ENCODE data around the gene SGMS1. TPM values are rescaled to one million over a fixed set of nuclear protein-coding genes. Genes with fewer than 3 reads are reported as not detected.

The SGMS1 gene
- total RNA-seq, 1 experiment from 2014 or later: 20.4 TPM

DNA sequence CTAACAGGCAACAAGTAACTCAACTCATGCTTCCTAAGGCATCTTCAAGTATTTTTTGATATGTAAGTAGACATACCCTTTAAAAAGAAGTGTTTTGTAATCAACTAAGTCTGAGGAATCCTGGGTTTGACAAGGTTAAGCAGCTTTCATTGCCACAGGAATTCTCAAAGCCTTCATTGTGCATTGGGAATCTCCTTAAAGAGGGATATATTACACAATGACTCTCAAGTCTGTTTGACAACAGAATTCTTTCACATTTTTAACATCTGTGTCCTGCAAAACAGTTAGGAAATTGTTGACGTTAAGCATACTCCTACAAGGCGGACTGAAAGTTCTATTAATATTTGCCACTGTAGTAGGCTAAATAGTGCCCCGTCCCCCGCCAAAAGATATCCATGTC, 71.4 kb downstream of the SGMS1 start:
- no CpG with 5 or more reads among the region's 4 CpGs for WGBS (ENCODE audit: extremely low coverage, insufficient read length, low lambda C conversion rate)
- H3K27me3 Mint-ChIP-seq (ENCODE audit: low read depth): no peaks in the 10 kb centered on the region
- H3K23me2 ChIP-seq (ENCODE audit: insufficient read length, low read depth, low read length, poor library complexity, severe bottlenecking): no peaks in the 10 kb centered on the region
- H3K23ac ChIP-seq (ENCODE audit: insufficient read length, low read depth, low read length): no peak overlapping the region
- no peak overlapping the region for H3K27ac ChIP-seq (ENCODE audit: insufficient read length, low read depth, low read length)
- H4K5ac ChIP-seq (ENCODE audit: insufficient read length, low read depth, low read length): no peak overlapping the region
- H2AK5ac ChIP-seq (ENCODE audit: insufficient read length, low read length): no peak overlapping the region
- peaks cover 30 to 51% of the 10 kb centered on the region in 2 experiments for H3K4me1 Mint-ChIP-seq
- no peak for DNase-seq
- no peak overlapping the region for H3K56ac ChIP-seq (ENCODE audit: insufficient read length, low read depth, low read length)
- H3K79me2 ChIP-seq (ENCODE audit: insufficient read depth, low read length): 0 out of 2 replicates have a peak, but pooled peaks cover 2% of the 10 kb centered on the region
- TF ChIP-seq, protein P1, sequence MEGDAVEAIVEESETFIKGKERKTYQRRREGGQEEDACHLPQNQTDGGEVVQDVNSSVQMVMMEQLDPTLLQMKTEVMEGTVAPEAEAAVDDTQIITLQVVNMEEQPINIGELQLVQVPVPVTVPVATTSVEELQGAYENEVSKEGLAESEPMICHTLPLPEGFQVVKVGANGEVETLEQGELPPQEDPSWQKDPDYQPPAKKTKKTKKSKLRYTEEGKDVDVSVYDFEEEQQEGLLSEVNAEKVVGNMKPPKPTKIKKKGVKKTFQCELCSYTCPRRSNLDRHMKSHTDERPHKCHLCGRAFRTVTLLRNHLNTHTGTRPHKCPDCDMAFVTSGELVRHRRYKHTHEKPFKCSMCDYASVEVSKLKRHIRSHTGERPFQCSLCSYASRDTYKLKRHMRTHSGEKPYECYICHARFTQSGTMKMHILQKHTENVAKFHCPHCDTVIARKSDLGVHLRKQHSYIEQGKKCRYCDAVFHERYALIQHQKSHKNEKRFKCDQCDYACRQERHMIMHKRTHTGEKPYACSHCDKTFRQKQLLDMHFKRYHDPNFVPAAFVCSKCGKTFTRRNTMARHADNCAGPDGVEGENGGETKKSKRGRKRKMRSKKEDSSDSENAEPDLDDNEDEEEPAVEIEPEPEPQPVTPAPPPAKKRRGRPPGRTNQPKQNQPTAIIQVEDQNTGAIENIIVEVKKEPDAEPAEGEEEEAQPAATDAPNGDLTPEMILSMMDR (conservative IDR thresholded peaks at IDR 0.05): no peak
- H3K18ac ChIP-seq (ENCODE audit: insufficient read length, low read depth, low read length): no peak overlapping the region
- H3T11ph ChIP-seq (ENCODE audit: low read length): no peak overlapping the region
- peaks cover 9% of the 10 kb centered on the region; the same call in 1 of the 2 replicates for H3K4me1 ChIP-seq (ENCODE audit: insufficient read depth, low read length)
- H3K36me3 Mint-ChIP-seq (ENCODE audit: insufficient read depth in 1 of 3, low read depth in 3 of 3): peaks cover 0 to 22% (median 6%) of the 10 kb centered on the region in 3 experiments; a peak in 4 of 7 replicates
- H3K27ac Mint-ChIP-seq: no peak overlapping the region
- no peak overlapping the region for H3K4me2 ChIP-seq (ENCODE audit: insufficient read depth, insufficient read length, low read length)
- no peak overlapping the region for H2BK12ac ChIP-seq (ENCODE audit: insufficient read length, low read depth, low read length)
- no peaks in the 10 kb centered on the region for H3K27me3 ChIP-seq (ENCODE audit: insufficient read depth, low read length)
- H3K9me3 Mint-ChIP-seq: peaks cover 6 to 14% of the 10 kb centered on the region in 2 experiments; a peak in 4 of 5 replicates
- no peaks in the 10 kb centered on the region for H4K20me1 ChIP-seq (ENCODE audit: control insufficient read depth, insufficient read depth, insufficient read length)
- H2BK20ac ChIP-seq (ENCODE audit: low read depth, low read length, poor library complexity, severe bottlenecking): no peak overlapping the region
- H4K91ac ChIP-seq (ENCODE audit: insufficient read length, low read depth, low read length): no peak overlapping the region
- H3K4me3 Mint-ChIP-seq: no peak overlapping the region
- H3K79me1 ChIP-seq (ENCODE audit: insufficient read depth, low read depth, low read length, poor library complexity, severe bottlenecking): no peaks in the 10 kb centered on the region
- H3K14ac ChIP-seq (ENCODE audit: insufficient read depth, low read length): no peak overlapping the region
- H2BK15ac ChIP-seq (ENCODE audit: low read depth, low read length): no peak overlapping the region
- no peak overlapping the region for H3K9ac ChIP-seq (ENCODE audit: extremely low read depth, insufficient read length, low read length)
- no peaks in the 10 kb centered on the region for H3K9me3 ChIP-seq (ENCODE audit: control insufficient read depth, low read depth, low read length)
- no peak overlapping the region for H2BK5ac ChIP-seq (ENCODE audit: insufficient read length, low read length)
- no peak overlapping the region for H2BK120ac ChIP-seq (ENCODE audit: low read depth, low read length, poor library complexity, severe bottlenecking)
- no peak overlapping the region for H3K4ac ChIP-seq (ENCODE audit: low read depth, low read length)
- no peak overlapping the region for H2AFZ ChIP-seq (ENCODE audit: low read length)
- no peak overlapping the region for H4K8ac ChIP-seq (replicated peaks; ENCODE audit: insufficient read length, low read depth, low read length)
